ENCODE data around the gene RNF186.
A peak's percentile ranks its signal among the peaks of the same experiment; 100 is the strongest.
"Not testable (repeated sequence)": the region's sequence is repeated elsewhere in the genome, so short reads cannot be mapped to it uniquely, and the experiment has no call there.

Gene RNF186

GRCh38 chr1:19852036-19852435 lies 37.0 kb upstream of the RNF186 start:
- Histone ChIP-seq H2AFZ (no peak overlapping the region), H3K4me2 (ENCODE audit: low read length) (no peak overlapping the region), H3K36me3 (ENCODE audit: control insufficient read depth, insufficient read depth, low read length) (no peaks in the 10 kb centered on the region), H3K9ac (no peak overlapping the region), H3K27ac (no peak overlapping the region), H3K79me2 (no peaks in the 10 kb centered on the region), H3K4me3 (ENCODE audit: low read depth, low read length) (no peak overlapping the region), H3K4me1 (no peaks in the 10 kb centered on the region), H3K9me3 (ENCODE audit: control insufficient read depth, low read length) (no peaks in the 10 kb centered on the region), H3K27me3 (ENCODE audit: control insufficient read depth, insufficient read depth, low read length) (no peaks in the 10 kb centered on the region)
- TF ChIP-seq CTCF (IDR thresholded peaks at IDR 0.05): no peak

- Histone ChIP-seq H3K27me3 (ENCODE audit: control insufficient read depth, insufficient read depth, low read length) (no peaks in the 10 kb centered on the region), H3K79me2 (no peaks in the 10 kb centered on the region), H3K9me3 (ENCODE audit: control insufficient read depth, low read length) (no peaks in the 10 kb centered on the region), H3K36me3 (ENCODE audit: control insufficient read depth, insufficient read depth, low read length) (no peaks in the 10 kb centered on the region), H3K9ac (no peak overlapping the region), H3K4me1 (no peaks in the 10 kb centered on the region), H3K4me3 (ENCODE audit: low read depth, low read length) (no peak overlapping the region), H3K27ac (no peak overlapping the region), H2AFZ (no peak overlapping the region), H3K4me2 (ENCODE audit: low read length) (no peak overlapping the region)
- no peak for TF ChIP-seq CTCF (IDR thresholded peaks at IDR 0.05)
Observed at GRCh38 chr1:19850214-19850613, 35.1 kb upstream of the RNF186 start.

- not testable (repeated sequence) for H3K79me2 ChIP-seq; H3K27ac ChIP-seq; H3K4me2 ChIP-seq (ENCODE audit: low read length); H2AFZ ChIP-seq; H3K9ac ChIP-seq; H3K4me1 ChIP-seq; H3K36me3 ChIP-seq (ENCODE audit: control insufficient read depth, insufficient read depth, low read length); H3K9me3 ChIP-seq (ENCODE audit: control insufficient read depth, low read length); H3K27me3 ChIP-seq (ENCODE audit: control insufficient read depth, insufficient read depth, low read length); H3K4me3 ChIP-seq (ENCODE audit: low read depth, low read length)
Observed at GRCh38 chr1:19849307-19849706, 34.2 kb upstream of the RNF186 start.

GRCh38 chr1:19847334-19847733 lies 32.3 kb upstream of the RNF186 start:
- H3K9ac ChIP-seq; H2AFZ ChIP-seq; H3K4me3 ChIP-seq (ENCODE audit: low read depth, low read length); H3K79me2 ChIP-seq; H3K27ac ChIP-seq; H3K4me2 ChIP-seq (ENCODE audit: low read length); H3K27me3 ChIP-seq (ENCODE audit: control insufficient read depth, insufficient read depth, low read length); H3K4me1 ChIP-seq; H3K9me3 ChIP-seq (ENCODE audit: control insufficient read depth, low read length); H3K36me3 ChIP-seq (ENCODE audit: control insufficient read depth, insufficient read depth, low read length): not testable (repeated sequence)

- H3K9ac ChIP-seq: no peak overlapping the region
- no peak overlapping the region for H3K4me3 ChIP-seq (ENCODE audit: low read depth, low read length)
- no peaks in the 10 kb centered on the region for H3K79me2 ChIP-seq
- no peak overlapping the region for H3K4me2 ChIP-seq (ENCODE audit: low read length)
- no peaks in the 10 kb centered on the region for H3K4me1 ChIP-seq
- TF ChIP-seq CTCF (IDR thresholded peaks at IDR 0.05): no peak
- H2AFZ ChIP-seq: no peak overlapping the region
- H3K9me3 ChIP-seq (ENCODE audit: control insufficient read depth, low read length): no peaks in the 10 kb centered on the region
- H3K36me3 ChIP-seq (ENCODE audit: control insufficient read depth, insufficient read depth, low read length): no peaks in the 10 kb centered on the region
- no peaks in the 10 kb centered on the region for H3K27me3 ChIP-seq (ENCODE audit: control insufficient read depth, insufficient read depth, low read length)
- no peak overlapping the region for H3K27ac ChIP-seq
Observed at GRCh38 chr1:19846338-19846737, 31.3 kb upstream of the RNF186 start.

- H2AFZ ChIP-seq: peak overlapping the region; percentile 28
- TF ChIP-seq CTCF (IDR thresholded peaks at IDR 0.05): no peak
Observed at GRCh38 chr1:19845555-19845954, 30.5 kb upstream of the RNF186 start.

More at GRCh38 chr1:19845555-19845954, 30.5 kb upstream of the RNF186 start:
- no peaks in the 10 kb centered on the region for H3K9me3 ChIP-seq (ENCODE audit: control insufficient read depth, low read length)
- no peaks in the 10 kb centered on the region for H3K79me2 ChIP-seq
- H3K4me1 ChIP-seq: no peaks in the 10 kb centered on the region
- H3K9ac ChIP-seq: no peak overlapping the region
- H3K36me3 ChIP-seq (ENCODE audit: control insufficient read depth, insufficient read depth, low read length): no peaks in the 10 kb centered on the region
- no peak overlapping the region for H3K4me2 ChIP-seq (ENCODE audit: low read length)
- H3K27ac ChIP-seq: no peak overlapping the region
- no peak overlapping the region for H3K4me3 ChIP-seq (ENCODE audit: low read depth, low read length)
- no peaks in the 10 kb centered on the region for H3K27me3 ChIP-seq (ENCODE audit: control insufficient read depth, insufficient read depth, low read length)

Measured in parathyroid adenoma (tissue), 2 donors.